B cell (primary cell): Measurements from ENCODE around the gene ZBTB46. TPM values are rescaled to one million over a fixed set of nuclear protein-coding genes. Genes with fewer than 3 reads are reported as not detected.

Source experiments
- ATAC-seq: fragments of 200-7000 bp; cut with Tn5 transposase; one replicate; pipeline ENCODE4 v1.10.0; 2021; ENCODE audit warnings: low read depth, mild to moderate bottlenecking, moderate number of reproducible peaks, moderate library complexity
- CTCF ChIA-PET: fragments of 350-600 bp; sonication (Branson Sonifier 250); formaldehyde crosslinking; loops from one replicate; lab custom pipeline; 2021; ENCODE audit warnings: antibody characterized with exemption, inconsistent platforms; lab: Charles Lee
- POLR2A ChIA-PET: fragments of 350-600 bp; sonication (Branson Sonifier 250); formaldehyde crosslinking; loops from one replicate; lab custom pipeline; 2021; ENCODE audit warnings: antibody characterized with exemption; lab: Charles Lee
- DNase-seq: peaks from one replicate; pipeline ENCODE4 v3.0.0; 2013
- H2AFZ ChIP-seq: 2 replicates; pipeline ENCODE4 v1.6.1; 2012; ENCODE audit warnings: mild to moderate bottlenecking, low read depth, low read length; ENCODE audit not compliant: insufficient read depth, poor library complexity, severe bottlenecking
- H3K27ac ChIP-seq, 2 donors: 1 replicate in 1 of 2; 2 replicates in 1 of 2; pipeline ENCODE4 v1.5.1; 2012 to 2013; ENCODE audit warnings: low read length in 2 of 2, mild to moderate bottlenecking in 2 of 2, moderate library complexity in 1 of 2
- H3K27me3 ChIP-seq, 4 experiments: fragments of 200-600 bp in 1 of 4; sonication (generic) in 1 of 4; replicated peaks in 1 of 4; 1 replicate in 2 of 4; 2 replicates in 2 of 4; pipeline versions ENCODE4 v1.6.1 to v1.7.0; 2013 to 2016; ENCODE audit warnings: low read length in 3 of 4, mild to moderate bottlenecking in 2 of 4, mixed read lengths in 1 of 4, moderate library complexity in 1 of 4; ENCODE audit not compliant: insufficient read depth in 4 of 4, control insufficient read depth in 3 of 4; ENCODE audit errors: control extremely low read depth in 1 of 4
- H3K36me3 ChIP-seq, 2 experiments: replicated peaks in 1 of 2; 1 replicate in 1 of 2; 2 replicates in 1 of 2; pipeline versions ENCODE4 v1.6.1 to v1.7.1; 2013; ENCODE audit warnings: low read length in 1 of 2; ENCODE audit not compliant: insufficient read depth in 2 of 2, control insufficient read depth in 1 of 2; ENCODE audit errors: control extremely low read depth in 1 of 2, extremely low read depth in 1 of 2
- H3K4me1 ChIP-seq, 2 donors: fragments of 200-600 bp in 1 of 2; sonication (generic) in 1 of 2; 1 replicate in 1 of 2; 2 replicates in 1 of 2; pipeline versions ENCODE4 v1.5.1 to v1.6.1; 2013 to 2017; ENCODE audit warnings: low read length in 2 of 2; ENCODE audit not compliant: control insufficient read depth in 2 of 2, insufficient read depth in 2 of 2
- H3K4me2 ChIP-seq: replicated peaks from 2 replicates; pipeline ENCODE3; 2012; ENCODE audit warnings: mild to moderate bottlenecking, low read depth, low read length; ENCODE audit not compliant: poor library complexity, severe bottlenecking
- H3K4me3 ChIP-seq, 5 experiments: fragments of 200-600 bp in 1 of 5; sonication (generic) in 1 of 5; 1 replicate in 3 of 5; 2 replicates in 2 of 5; pipeline versions ENCODE4 v1.5.1 to v1.7.0; 2011 to 2016; ENCODE audit warnings: low read length in 4 of 5, mild to moderate bottlenecking in 4 of 5, low read depth in 2 of 5, control low read depth in 1 of 5, moderate library complexity in 1 of 5; ENCODE audit not compliant: insufficient read depth in 1 of 5; ENCODE audit errors: control extremely low read depth in 1 of 5, extremely low read depth in 1 of 5
- H3K79me2 ChIP-seq: fragments of 200-600 bp; sonication (generic); one replicate; pipeline ENCODE4 v1.6.0; 2016; ENCODE audit warnings: low read length; ENCODE audit not compliant: control insufficient read depth, insufficient read depth
- H3K9ac ChIP-seq: fragments of 200-600 bp; sonication (generic); 2 replicates; pipeline ENCODE4 v1.6.1; 2017; ENCODE audit warnings: mild to moderate bottlenecking, low read length, moderate library complexity
- H3K9me3 ChIP-seq, 3 donors: one replicate each; pipeline versions ENCODE4 v1.6.1 to v1.7.1; 2013; ENCODE audit warnings: low read length in 2 of 3; ENCODE audit not compliant: control insufficient read depth in 2 of 3, insufficient read depth in 1 of 3; ENCODE audit errors: control extremely low read depth in 1 of 3
- H4K20me1 ChIP-seq: 2 replicates; pipeline ENCODE4 v1.6.0; 2012; ENCODE audit warnings: mild to moderate bottlenecking, low read length; ENCODE audit not compliant: insufficient read depth, control insufficient read depth, poor library complexity, severe bottlenecking
- H3K27ac Mint-ChIP-seq: one replicate; pipeline ENCODE4 v1.8.0; 2021; ENCODE audit warnings: mixed read lengths
- H3K27me3 Mint-ChIP-seq: one replicate; pipeline ENCODE4 v1.8.0; 2021; ENCODE audit warnings: mixed read lengths
- H3K4me1 Mint-ChIP-seq: one replicate; pipeline ENCODE4 v1.8.0; 2021; ENCODE audit warnings: mixed read lengths
- H3K4me3 Mint-ChIP-seq: one replicate; pipeline ENCODE4 v1.8.0; 2021; ENCODE audit warnings: mixed read lengths
- H3K9me3 Mint-ChIP-seq: one replicate; pipeline ENCODE4 v1.8.0; 2022; ENCODE audit warnings: mixed read lengths; ENCODE audit not compliant: insufficient read depth
- CTCF ChIP-seq: fragments of 200-600 bp; IDR thresholded peaks from one replicate; pipeline ENCODE4 v1.8.0; 2022; ENCODE audit warnings: antibody characterized with exemption, mild to moderate bottlenecking
- EZH2 ChIP-seq: IDR thresholded peaks from 2 replicates; pipeline ENCODE4 v1.6.1; 2012; ENCODE audit warnings: borderline replicate concordance, low read depth, mild to moderate bottlenecking, moderate library complexity, low read length; ENCODE audit not compliant: insufficient read depth, poor library complexity, severe bottlenecking
- WGBS: methylation state at CpG from one replicate; pipeline ENCODE4 v1.1.5; 2013; ENCODE audit warnings: missing lambda C conversion rate; ENCODE audit not compliant: insufficient coverage; 5-methylcytosine and 5-hydroxymethylcytosine counted together
- intact Hi-C: fragments of 100-400 bp; cut with micrococcal nuclease; formaldehyde crosslinking; loops from one replicate; pipeline ENCODE4 v1.10.0; 2022
- polyA plus RNA-seq: library from polyadenylated mRNA; depleted of rRNA; stranded (reverse); fragments of >200 nt; gene quantifications from 2 replicates; pipeline ENCODE4 v1.2.3, GENCODE V29; 2012
- total RNA-seq, 2 donors: library from RNA; stranded (reverse); fragments of 120-200 nt in 1 of 2; gene quantifications; 1 replicate in 1 of 2; 2 replicates in 1 of 2; pipeline versions ENCODE4 v1.2.3 to v1.2.4, GENCODE V29; 2013 to 2022

The ZBTB46 gene
- total and polyA plus RNA-seq, 2 donors (not counting 1 experiment from before 2014, with no cell fraction given) = 0.16 to 0.64 TPM

GRCh38 chr20:63744574-63745423, 86.3 kb downstream of the ZBTB46 start:
- no peaks in the 10 kb centered on the region for H3K79me2 ChIP-seq
- no peaks in the 10 kb centered on the region for H3K9me3 Mint-ChIP-seq
- 89% methylated on average over 22 of the region's 25 CpGs for WGBS
- no peak overlapping the region for H3K27ac Mint-ChIP-seq
- TF ChIP-seq EZH2 (no peak), CTCF (no peak)
- no peak overlapping the region for H2AFZ ChIP-seq
- H3K9ac ChIP-seq = no peak overlapping the region
- H3K36me3 ChIP-seq = peaks cover 0 to 4% of the 10 kb centered on the region in 2 experiments
- H3K9me3 ChIP-seq = no peaks in the 10 kb centered on the region
- H3K4me1 Mint-ChIP-seq = no peaks in the 10 kb centered on the region
- no peaks in the 10 kb centered on the region for H3K27me3 Mint-ChIP-seq
- ChIA-PET POLR2A (no interaction called here), CTCF (no interaction called here)
- no peak overlapping the region for H3K27ac ChIP-seq
- no peaks in the 10 kb centered on the region for H3K27me3 ChIP-seq
- H3K4me2 ChIP-seq = no peak overlapping the region
- ATAC-seq (no peak), DNase-seq (no peak)
- no peak overlapping the region for H3K4me3 Mint-ChIP-seq
- intact Hi-C loops = no loop called here
- H3K4me3 ChIP-seq = no peak overlapping the region
- H4K20me1 ChIP-seq = no peaks in the 10 kb centered on the region
- H3K4me1 ChIP-seq = peaks cover 6 to 11% of the 10 kb centered on the region in 2 donors

GRCh38 chr20:63744158-63744557, 86.9 kb downstream of the ZBTB46 start:
- H3K27ac Mint-ChIP-seq = no peak overlapping the region
- WGBS = 80% methylated on average over 4 of the region's 4 CpGs

More at GRCh38 chr20:63744158-63744557, 86.9 kb downstream of the ZBTB46 start:
- ChIA-PET POLR2A (no interaction called here), CTCF (no interaction called here)
- Histone ChIP-seq H3K79me2 (no peaks in the 10 kb centered on the region), H3K36me3 (peaks cover 0 to 4% of the 10 kb centered on the region in 2 experiments), H3K4me2 (no peak overlapping the region), H2AFZ (no peak overlapping the region), H3K27ac (no peak overlapping the region), H3K27me3 (no peaks in the 10 kb centered on the region), H3K9ac (no peak overlapping the region), H3K9me3 (no peaks in the 10 kb centered on the region), H4K20me1 (no peaks in the 10 kb centered on the region), H3K4me3 (no peak overlapping the region), H3K4me1 (peaks cover 6 to 12% of the 10 kb centered on the region in 2 donors)
- H3K4me3 Mint-ChIP-seq = no peak overlapping the region
- intact Hi-C loops = no loop called here
- H3K9me3 Mint-ChIP-seq = no peaks in the 10 kb centered on the region
- TF ChIP-seq EZH2 (no peak), CTCF (no peak)
- no peak for ATAC-seq
- DNase-seq = no peak
- no peaks in the 10 kb centered on the region for H3K27me3 Mint-ChIP-seq
- no peaks in the 10 kb centered on the region for H3K4me1 Mint-ChIP-seq
